BLaER1 (cell line): ENCODE measurements around the gene NAPB.

Experiments used
- H3K27ac ChIP-seq: shearing (Covaris generic); formaldehyde crosslinking; 2 replicates; pipeline ENCODE4 v1.8.1; 2022
- H3K27me3 ChIP-seq: shearing (Covaris generic); formaldehyde crosslinking; 2 replicates; pipeline ENCODE4 v1.8.1; 2022
- H3K36me3 ChIP-seq: shearing (Covaris generic); formaldehyde crosslinking; 2 replicates; pipeline ENCODE4 v1.8.1; 2022
- H3K4me1 ChIP-seq: shearing (Covaris generic); formaldehyde crosslinking; 2 replicates; pipeline ENCODE4 v1.8.1; 2022
- H3K4me2 ChIP-seq: shearing (Covaris generic); formaldehyde crosslinking; 2 replicates; pipeline ENCODE4 v1.8.1; 2022
- H3K4me3 ChIP-seq: shearing (Covaris generic); formaldehyde crosslinking; 2 replicates; pipeline ENCODE4 v1.8.1; 2022
- H3K9ac ChIP-seq: shearing (Covaris generic); formaldehyde crosslinking; 2 replicates; pipeline ENCODE4 v1.8.1; 2022
- H3K9me3 ChIP-seq: shearing (Covaris generic); formaldehyde crosslinking; 2 replicates; pipeline ENCODE4 v1.8.1; 2022
- H4K20me1 ChIP-seq: shearing (Covaris generic); formaldehyde crosslinking; 2 replicates; pipeline ENCODE4 v1.8.1; 2022
- Cebpa-rat ChIP-seq: shearing (Covaris generic); IDR thresholded peaks from 2 replicates; pipeline ENCODE4 v1.8.1; 2022

Gene NAPB

DNA sequence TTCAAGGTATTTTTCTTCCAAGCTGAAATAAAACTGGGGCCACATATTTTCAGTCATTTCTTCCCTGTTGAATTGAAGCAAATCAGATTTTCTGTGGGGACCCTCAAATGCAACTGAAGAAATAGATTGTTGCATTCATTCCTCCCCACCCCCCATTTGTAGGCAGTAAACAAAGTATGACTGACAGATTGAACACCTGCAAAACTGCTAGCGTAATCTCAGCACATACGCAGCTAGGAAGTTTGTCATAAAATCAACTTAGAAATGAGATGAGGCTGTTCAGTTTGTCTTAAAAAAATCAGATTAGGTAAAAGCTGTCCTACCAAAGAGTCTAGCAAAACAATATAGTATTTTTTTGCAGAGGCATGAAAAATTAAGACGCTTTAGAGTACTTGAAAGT, 50.4 kb downstream of the NAPB start:
- Histone ChIP-seq H3K36me3 (peaks cover 90% of the 10 kb centered on the region), H3K9ac (no peak overlapping the region), H3K27me3 (no peaks in the 10 kb centered on the region), H3K4me3 (no peak overlapping the region), H3K4me1 (peaks cover 13% of the 10 kb centered on the region), H3K9me3 (peaks cover 11% of the 10 kb centered on the region; the same call in 1 of the 2 replicates), H3K4me2 (no peak overlapping the region), H3K27ac (no peak overlapping the region), H4K20me1 (peaks cover 66% of the 10 kb centered on the region)
- TF ChIP-seq Cebpa-rat: no peak

DNA sequence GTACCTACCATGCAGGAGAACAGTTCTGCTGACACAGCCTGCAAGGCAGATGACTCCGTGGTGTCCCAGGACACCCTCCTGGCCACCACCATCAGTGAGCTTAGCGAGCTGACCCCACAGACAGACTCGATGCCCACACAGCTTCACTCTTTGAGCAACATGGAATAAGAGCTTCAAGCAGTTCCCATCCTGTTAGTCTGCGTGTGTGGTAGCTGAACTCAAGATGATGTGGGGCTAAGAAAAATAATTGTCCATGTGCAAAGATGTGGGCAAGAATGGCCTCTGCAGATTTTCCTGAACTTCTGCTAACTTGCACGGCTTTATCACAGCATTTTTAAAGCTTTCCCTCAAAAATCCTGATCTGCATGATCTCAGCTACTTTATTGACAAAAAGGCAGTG, 51.0 kb downstream of the NAPB start:
- Histone ChIP-seq H3K9ac (no peak overlapping the region), H3K27me3 (no peaks in the 10 kb centered on the region), H3K27ac (no peak overlapping the region), H3K4me2 (no peak overlapping the region), H3K36me3 (peaks cover 90% of the 10 kb centered on the region), H3K4me1 (peaks cover 19% of the 10 kb centered on the region), H3K4me3 (no peak overlapping the region), H4K20me1 (peaks cover 72% of the 10 kb centered on the region), H3K9me3 (peaks cover 5% of the 10 kb centered on the region; the same call in 1 of the 2 replicates)
- TF ChIP-seq Cebpa-rat: no peak

DNA sequence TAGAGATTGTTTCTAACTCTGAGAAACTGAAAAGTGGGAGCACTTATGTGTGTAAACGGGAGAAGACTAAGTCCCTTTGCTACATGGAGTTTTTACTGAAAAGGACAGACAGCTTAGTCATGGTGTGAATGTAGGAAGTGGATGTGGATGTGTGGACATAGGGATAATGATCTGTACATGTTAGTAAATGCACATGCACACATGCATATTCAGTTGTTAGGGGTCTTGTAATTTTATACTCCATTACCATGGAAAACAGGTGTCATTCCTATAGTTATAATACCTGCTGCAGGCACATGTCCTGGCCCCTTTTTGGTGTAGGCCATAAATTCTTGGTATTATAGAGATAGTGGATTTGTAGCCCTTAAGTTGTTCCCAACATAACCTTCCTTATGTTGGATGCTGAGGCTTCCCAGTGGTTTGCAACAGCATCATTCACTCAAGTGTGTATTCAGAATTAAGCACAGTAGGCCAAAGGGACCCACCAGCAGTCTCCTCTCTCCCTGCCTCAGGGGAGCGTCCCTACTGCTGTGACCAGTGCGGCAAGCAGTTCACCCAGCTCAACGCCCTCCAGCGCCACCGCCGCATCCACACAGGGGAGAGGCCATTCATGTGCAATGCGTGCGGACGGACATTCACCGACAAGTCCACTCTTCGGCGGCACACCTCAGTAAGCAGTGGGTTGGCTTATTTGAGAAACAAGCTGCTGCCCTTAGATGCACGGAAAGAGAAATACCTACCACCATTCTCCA, 52.0 kb downstream of the NAPB start:
- peaks cover 82% of the 10 kb centered on the region for H4K20me1 ChIP-seq
- no peak overlapping the region for H3K27ac ChIP-seq
- H3K4me2 ChIP-seq: no peak overlapping the region
- H3K9me3 ChIP-seq: no peaks in the 10 kb centered on the region
- H3K27me3 ChIP-seq: no peaks in the 10 kb centered on the region
- H3K4me3 ChIP-seq: no peak overlapping the region
- no peak for TF ChIP-seq Cebpa-rat
- no peak overlapping the region for H3K9ac ChIP-seq
- peaks cover 21% of the 10 kb centered on the region for H3K4me1 ChIP-seq
- peaks cover 90% of the 10 kb centered on the region for H3K36me3 ChIP-seq

DNA sequence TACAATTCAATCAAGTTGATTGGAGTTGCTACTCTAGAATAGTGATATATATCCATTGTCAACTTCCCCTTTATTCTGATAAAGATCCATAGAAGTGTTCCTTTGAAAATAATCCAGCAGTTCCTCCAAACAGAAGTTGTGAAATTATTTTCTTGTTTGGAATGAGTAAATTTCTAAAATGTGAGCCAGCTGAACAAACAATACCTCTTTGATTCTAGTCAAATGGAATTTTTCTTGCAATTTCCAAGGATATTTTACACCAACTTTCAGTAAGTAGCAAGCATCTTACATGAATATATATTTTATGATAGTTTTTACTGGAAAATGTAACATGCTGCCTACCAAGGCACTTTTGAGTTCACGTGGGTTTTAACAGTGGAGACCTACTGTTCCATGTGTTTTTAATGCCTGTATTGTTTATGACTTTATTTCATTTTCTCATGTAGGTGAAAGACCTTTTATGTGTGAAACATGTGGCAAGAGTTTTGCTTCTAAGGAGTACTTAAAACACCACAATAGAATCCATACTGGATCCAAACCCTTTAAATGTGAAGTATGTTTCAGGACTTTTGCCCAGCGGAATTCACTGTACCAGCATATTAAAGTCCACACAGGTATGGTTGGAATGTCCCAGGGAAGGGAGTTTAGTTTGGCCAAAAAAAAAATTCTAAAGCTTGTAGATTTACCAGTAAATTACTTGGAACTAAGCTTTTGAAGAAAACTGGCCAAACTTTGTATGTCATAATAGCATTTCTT, 52.8 kb downstream of the NAPB start:
- H3K27ac ChIP-seq: no peak overlapping the region

DNA sequence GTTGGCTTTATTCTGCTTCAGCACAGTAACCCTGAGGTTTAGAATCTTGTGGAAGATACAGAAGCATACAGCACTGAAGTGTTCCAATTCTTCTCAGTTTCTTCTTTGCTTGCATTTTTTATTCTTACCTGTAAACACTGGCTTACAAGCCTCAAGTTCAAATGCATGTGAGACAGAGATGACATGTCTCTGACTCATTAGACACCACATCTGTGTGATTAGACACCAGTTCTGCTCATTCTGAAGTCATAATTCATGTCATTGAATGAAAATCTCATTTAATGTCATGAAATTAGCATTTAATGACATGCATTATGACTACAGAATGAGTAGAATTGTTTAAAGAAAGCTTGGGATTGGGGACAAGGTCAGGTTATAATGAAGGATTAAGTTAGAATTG, 53.5 kb downstream of the NAPB start:
- Histone ChIP-seq H3K27me3 (no peaks in the 10 kb centered on the region), H4K20me1 (peaks cover 97% of the 10 kb centered on the region), H3K36me3 (peaks cover 77% of the 10 kb centered on the region), H3K9ac (no peak overlapping the region), H3K4me1 (peaks cover 34% of the 10 kb centered on the region), H3K9me3 (no peaks in the 10 kb centered on the region), H3K4me3 (no peak overlapping the region), H3K4me2 (no peak overlapping the region), H3K27ac (no peak overlapping the region)
- TF ChIP-seq Cebpa-rat: no peak

More for the DNA sequence above, 52.8 kb downstream of the NAPB start:
- no peak for TF ChIP-seq Cebpa-rat
- Histone ChIP-seq H3K27me3 (no peaks in the 10 kb centered on the region), H3K4me2 (no peak overlapping the region), H3K9me3 (no peaks in the 10 kb centered on the region), H3K4me1 (peaks cover 27% of the 10 kb centered on the region), H3K36me3 (peaks cover 84% of the 10 kb centered on the region), H4K20me1 (peaks cover 90% of the 10 kb centered on the region), H3K4me3 (no peak overlapping the region), H3K9ac (no peak overlapping the region)

DNA sequence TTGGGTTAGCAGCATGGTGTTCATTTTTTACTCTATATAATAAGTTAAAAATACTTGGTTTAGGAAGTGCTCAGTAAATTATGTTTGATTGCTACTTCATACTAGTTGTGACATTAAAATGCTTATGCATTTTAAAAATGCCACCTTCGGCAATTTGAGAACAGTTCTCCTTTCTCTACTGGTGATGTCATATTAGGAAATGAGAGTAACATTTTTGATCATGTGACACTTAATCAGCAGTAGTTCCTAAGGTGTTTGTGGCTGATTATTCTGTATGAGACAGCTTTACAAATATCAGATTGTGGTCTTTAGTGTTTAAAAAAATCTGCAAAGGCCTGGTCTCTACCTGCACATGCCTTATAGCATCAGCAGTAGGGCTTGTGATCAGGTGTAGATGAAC, 54.9 kb downstream of the NAPB start:
- no peak overlapping the region for H3K27ac ChIP-seq
- no peaks in the 10 kb centered on the region for H3K27me3 ChIP-seq
- H3K4me1 ChIP-seq: peaks cover 36% of the 10 kb centered on the region
- H4K20me1 ChIP-seq: peaks cover 92% of the 10 kb centered on the region
- H3K4me3 ChIP-seq: no peak overlapping the region
- H3K36me3 ChIP-seq: peaks cover 63% of the 10 kb centered on the region
- peak overlapping the region; percentile 26 for H3K4me2 ChIP-seq
- H3K9ac ChIP-seq: no peak overlapping the region
- no peaks in the 10 kb centered on the region for H3K9me3 ChIP-seq
- TF ChIP-seq Cebpa-rat: no peak

DNA sequence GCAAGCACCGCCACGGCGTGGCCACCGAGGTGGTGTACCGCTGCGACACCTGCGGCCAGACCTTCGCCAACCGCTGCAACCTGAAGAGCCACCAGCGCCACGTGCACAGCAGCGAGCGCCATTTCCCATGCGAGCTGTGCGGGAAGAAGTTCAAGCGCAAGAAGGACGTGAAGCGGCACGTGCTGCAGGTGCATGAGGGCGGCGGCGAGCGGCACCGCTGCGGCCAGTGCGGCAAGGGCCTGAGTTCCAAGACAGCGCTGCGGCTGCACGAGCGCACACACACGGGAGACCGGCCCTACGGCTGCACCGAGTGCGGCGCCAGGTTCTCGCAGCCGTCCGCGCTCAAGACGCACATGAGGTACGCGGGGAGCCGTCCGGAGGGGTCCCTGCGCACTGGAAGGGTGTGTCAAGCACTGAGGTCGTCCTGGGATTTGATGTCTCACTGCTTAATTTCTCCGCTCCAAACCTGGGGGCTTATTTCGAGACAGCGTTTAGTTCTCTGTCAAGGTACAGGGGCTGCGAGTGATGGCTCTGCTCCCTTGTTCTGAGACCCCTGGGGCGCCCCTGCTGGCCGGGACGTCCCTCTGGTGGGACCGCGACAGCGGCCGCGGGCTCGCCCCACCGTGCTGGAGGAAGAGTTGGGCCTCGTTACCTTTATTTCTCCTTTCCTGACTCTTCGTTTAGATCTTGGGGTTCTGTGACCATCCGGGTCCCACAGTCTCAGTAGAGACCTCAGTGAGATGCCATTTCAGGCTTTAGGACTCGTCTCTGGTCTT, 55.7 kb downstream of the NAPB start:
- H3K4me1 ChIP-seq: peaks cover 43% of the 10 kb centered on the region
- TF ChIP-seq Cebpa-rat: no peak
- no peak overlapping the region for H3K9ac ChIP-seq
- peaks cover 84% of the 10 kb centered on the region for H4K20me1 ChIP-seq
- no peak overlapping the region for H3K27ac ChIP-seq
- no peaks in the 10 kb centered on the region for H3K27me3 ChIP-seq
- peaks cover 55% of the 10 kb centered on the region for H3K36me3 ChIP-seq
- no peak overlapping the region for H3K4me3 ChIP-seq
- no peaks in the 10 kb centered on the region for H3K9me3 ChIP-seq
- H3K4me2 ChIP-seq: peak overlapping the region; percentile 26

DNA sequence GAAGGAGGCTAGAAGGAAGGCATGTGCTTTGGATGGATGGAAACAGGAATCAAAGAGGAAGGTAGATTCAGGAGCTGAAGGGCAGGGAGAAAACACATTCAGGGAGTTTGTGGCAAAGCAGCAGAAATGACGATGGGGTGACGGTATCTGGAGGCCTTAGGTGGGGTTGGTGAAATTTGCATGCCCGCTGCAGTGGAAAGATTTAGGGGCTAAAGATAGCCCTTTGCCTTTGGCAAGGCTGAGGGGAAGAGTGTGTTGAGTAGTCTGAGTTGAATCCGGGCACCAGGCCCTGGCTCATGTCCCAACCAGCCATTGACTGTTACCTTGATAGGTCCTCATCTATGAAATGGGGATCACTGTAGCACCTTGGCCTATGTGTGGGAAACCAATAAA, 58.0 kb downstream of the NAPB start:
- peaks cover 31% of the 10 kb centered on the region for H3K36me3 ChIP-seq
- no peaks in the 10 kb centered on the region for H3K27me3 ChIP-seq
- H3K27ac ChIP-seq: no peak overlapping the region
- H3K4me2 ChIP-seq: peak overlapping the region; percentile 90
- TF ChIP-seq Cebpa-rat: no peak
- peaks cover 61% of the 10 kb centered on the region for H4K20me1 ChIP-seq
- H3K9ac ChIP-seq: peak overlapping the region; percentile 94
- H3K4me1 ChIP-seq: peaks cover 56% of the 10 kb centered on the region
- H3K4me3 ChIP-seq: peak overlapping the region; percentile 96
- no peaks in the 10 kb centered on the region for H3K9me3 ChIP-seq

DNA sequence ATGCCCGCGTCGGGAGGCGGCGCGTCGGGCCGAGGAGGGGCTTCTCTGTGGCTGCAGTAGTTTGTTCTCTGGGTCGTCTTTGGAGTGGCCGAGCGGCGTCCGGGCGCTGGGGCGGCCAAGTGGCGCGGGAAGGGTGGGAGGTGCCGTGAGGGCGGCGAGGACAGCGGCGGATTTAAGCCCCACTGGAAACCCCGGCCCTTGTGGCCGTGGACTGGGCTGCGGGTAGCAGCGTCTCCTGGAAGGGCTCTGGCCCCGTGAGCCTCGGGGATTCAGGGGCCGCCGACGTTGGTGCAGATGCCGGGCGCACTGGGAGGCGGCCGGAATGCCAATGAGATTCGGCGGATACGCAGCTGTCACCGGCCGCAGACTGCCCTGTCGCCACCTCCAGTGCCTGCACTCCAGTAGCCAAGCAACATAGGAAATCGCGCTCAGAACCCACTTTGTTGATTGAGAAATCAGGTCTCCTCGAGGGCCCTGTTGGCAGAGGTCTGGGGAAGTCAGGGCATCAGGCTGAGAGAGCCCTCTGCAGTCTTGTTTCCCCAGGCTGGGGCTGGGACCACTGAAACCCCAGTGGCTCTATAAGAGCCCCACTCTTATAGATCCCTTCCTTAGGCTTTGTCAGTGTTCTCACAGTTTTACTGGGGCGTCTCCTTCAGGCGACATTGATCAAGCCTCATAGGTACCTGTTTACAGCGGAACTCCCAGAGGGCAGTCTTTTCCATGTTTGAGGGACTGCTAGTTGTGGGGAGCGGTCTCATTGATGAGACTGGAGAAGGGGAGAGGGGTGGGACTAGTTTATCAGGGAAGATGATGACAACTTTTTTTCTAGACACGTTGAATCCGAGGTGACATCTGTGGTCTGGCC, 58.7 kb downstream of the NAPB start:
- Histone ChIP-seq H3K27ac (peak overlapping the region; percentile 92), H3K4me1 (peaks cover 56% of the 10 kb centered on the region), H3K9me3 (no peaks in the 10 kb centered on the region), H4K20me1 (peaks cover 55% of the 10 kb centered on the region), H3K27me3 (no peaks in the 10 kb centered on the region), H3K9ac (peak overlapping the region; percentile 94), H3K4me3 (peak overlapping the region; percentile 96), H3K36me3 (peaks cover 30% of the 10 kb centered on the region), H3K4me2 (peak overlapping the region; percentile 90)
- TF ChIP-seq Cebpa-rat: no peak
